ENCODE data around the gene OR6C76.

Gene OR6C76

DNA sequence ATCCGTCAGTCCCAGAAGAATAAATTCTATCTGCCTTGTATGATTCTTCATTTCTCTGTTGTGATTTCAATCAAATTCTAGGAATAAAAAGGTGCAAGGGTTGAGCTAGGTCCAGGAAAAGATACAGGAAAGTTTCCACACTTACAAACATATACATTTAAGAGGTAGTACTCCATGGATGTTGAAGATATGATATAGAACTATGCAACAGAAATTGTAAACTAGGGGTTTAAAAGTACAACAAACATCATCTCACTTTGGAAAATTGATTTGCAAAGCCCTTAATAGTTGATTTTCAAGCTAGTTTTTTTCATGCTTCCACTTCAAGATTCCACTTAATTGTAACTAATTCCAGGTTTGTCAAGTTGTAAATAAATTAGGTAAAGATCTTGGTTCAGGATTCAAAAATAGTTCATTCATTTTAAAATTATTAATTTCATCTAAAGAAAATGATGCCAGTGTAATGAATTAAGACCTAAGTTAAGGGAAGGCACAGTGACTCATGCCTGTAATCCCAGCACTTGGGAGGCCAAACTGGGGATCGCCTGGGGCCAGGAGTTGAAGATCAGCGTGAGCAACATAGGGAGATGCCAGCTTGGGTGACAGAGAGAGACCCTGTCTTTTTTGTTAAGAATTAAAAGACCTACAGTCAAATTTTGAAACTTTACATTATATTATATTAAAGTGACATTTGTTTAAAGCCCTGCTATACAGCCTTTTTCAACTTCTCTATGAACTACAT is 44.2 kb downstream of the OR6C76 start, which contains the start of gene OR6C70:
Gene OR6C70 (minus strand): TSS at position 51 of the 742 bp plus-strand sequence. CDS start 0 bp downstream, at position 51.
- no peak for DNase-seq

DNA sequence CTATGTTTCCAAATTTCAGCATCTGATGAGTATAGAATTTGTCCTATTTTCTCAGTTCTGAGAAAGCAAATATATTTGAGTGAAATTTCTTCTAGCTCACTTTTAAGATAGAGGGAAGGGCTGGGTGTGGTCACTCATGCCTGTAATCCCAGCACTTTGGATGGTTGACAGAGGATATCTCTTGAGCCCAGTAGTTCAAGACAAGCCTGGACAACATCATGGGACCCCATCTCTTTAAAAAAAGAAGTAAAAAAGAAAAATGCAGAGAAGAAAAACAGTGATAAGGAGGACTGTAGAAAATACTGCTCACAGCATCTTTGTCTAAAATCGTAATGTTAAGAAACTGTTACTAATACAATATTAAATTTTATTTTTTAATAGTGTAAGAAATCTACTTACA is 46.2 kb downstream of the OR6C76 start:
- no peak for DNase-seq

Measured in CD4-positive, alpha-beta T cell treated with Interleukin-17A for 1 hour (primary cell).